HepG2 (cell line): Measurements from ENCODE around the gene PLEKHH3. TPM values are rescaled to one million over a fixed set of nuclear protein-coding genes. Genes with fewer than 3 reads are reported as not detected.
A peak's percentile ranks its signal among the peaks of the same experiment; 100 is the strongest.

Source experiments
- DNMT3B ChIP-seq: conservative IDR thresholded peaks from 2 replicates; pipeline ENCODE4 v1.6.1; 2016; ENCODE audit warnings: missing biosample characterization, control low read depth
- KLF12 ChIP-seq: sonication (generic); formaldehyde crosslinking; IDR thresholded peaks from 2 replicates; pipeline ENCODE4 v1.4.0; 2020; ENCODE audit warnings: missing genetic modification reagents, borderline replicate concordance
- MTF1 ChIP-seq: sonication (generic); formaldehyde crosslinking; IDR thresholded peaks from 2 replicates; pipeline ENCODE4 v1.5.0; 2020; ENCODE audit warnings: missing genetic modification reagents
- NFE2 ChIP-seq: sonication (generic); formaldehyde crosslinking; IDR thresholded peaks from 2 replicates; pipeline ENCODE4 v1.4.0; 2020; ENCODE audit warnings: missing genetic modification reagents
- ONECUT2 ChIP-seq: sonication (generic); formaldehyde crosslinking; IDR thresholded peaks from 2 replicates; pipeline ENCODE4 v1.4.0; 2020; ENCODE audit warnings: missing genetic modification reagents
- POLR2AphosphoS2 ChIP-seq: IDR thresholded peaks from 2 replicates; pipeline ENCODE4 v1.6.1; 2011; ENCODE audit warnings: low read depth, low read length, improper control_type of control experiment
- RFX5 ChIP-seq: IDR thresholded peaks from 2 replicates; pipeline ENCODE4 v1.6.1; 2011; ENCODE audit warnings: low read depth, low read length, improper control_type of control experiment
- RNF2 ChIP-seq: fragments of 450-650 bp; conservative IDR thresholded peaks from 2 replicates; pipeline ENCODE4 v1.6.1; 2016; ENCODE audit warnings: low read depth
- ZBTB21 ChIP-seq: sonication (generic); formaldehyde crosslinking; IDR thresholded peaks from 2 replicates; pipeline ENCODE4 v1.4.0; 2020; ENCODE audit warnings: missing genetic modification reagents
- ZFP36L2 ChIP-seq: sonication (generic); formaldehyde crosslinking; IDR thresholded peaks from 2 replicates; pipeline ENCODE4 v1.4.0; 2020; ENCODE audit warnings: missing genetic modification reagents
- ZNF234 ChIP-seq: sonication (generic); formaldehyde crosslinking; conservative IDR thresholded peaks from 2 replicates; pipeline ENCODE4 v1.5.1; 2020; ENCODE audit warnings: mild to moderate bottlenecking, missing genetic modification reagents
- ZNF331 ChIP-seq: sonication (generic); formaldehyde crosslinking; IDR thresholded peaks from 2 replicates; pipeline ENCODE4 v1.4.0; 2020; ENCODE audit warnings: missing genetic modification reagents
- polyA plus RNA-seq, 8 experiments: library from polyadenylated mRNA; depleted of rRNA in 3 of 8; stranded (reverse) in 7 of 8; unstranded in 1 of 8; fragments of >200 nt; fragmentation: Illumina TruSeq in 4 of 8; extraction: Trizol in 4 of 8; gene quantifications; 2 replicates each; pipeline versions ENCODE4 v1.2.1 to v1.2.3, GENCODE V29; 2011 to 2016; ENCODE audit warnings: low read depth in 4 of 8, missing spikeins in 1 of 8, mixed read lengths in 1 of 8; ENCODE audit not compliant: insufficient read depth in 1 of 8
- total RNA-seq, 5 experiments: library from RNA; depleted of rRNA; stranded (reverse); fragments of >200 nt; fragmentation: Illumina TruSeq; extraction: Trizol; gene quantifications; 2 replicates each; pipeline ENCODE4 v1.2.3, GENCODE V29; 2016; ENCODE audit warnings: low read depth in 1 of 5
- TF ChIP-seq, protein P1 (sequence below): sonication (generic); formaldehyde crosslinking; IDR thresholded peaks from 2 replicates; pipeline ENCODE4 v1.5.1; 2020; ENCODE audit warnings: mild to moderate bottlenecking, missing genetic modification reagents, borderline replicate concordance
- TF ChIP-seq, protein P2 (sequence below): IDR thresholded peaks from 2 replicates; pipeline ENCODE4 v1.6.1; 2018; ENCODE audit warnings: missing genetic modification reagents
- TF ChIP-seq, protein P3 (sequence below): sonication (generic); formaldehyde crosslinking; IDR thresholded peaks from 2 replicates; pipeline ENCODE4 v1.4.0; 2020; ENCODE audit warnings: mild to moderate bottlenecking, missing genetic modification reagents, borderline replicate concordance
- TF ChIP-seq, protein P4 (sequence below): IDR thresholded peaks from 2 replicates; pipeline ENCODE4 v1.6.1; 2016; ENCODE audit warnings: control low read depth

Gene PLEKHH3
- total and polyA plus RNA-seq, 2 of the 13 experiments (the other 11 are each of a cell fraction or from before 2014, with no cell fraction given) = 6.0 to 19.9 TPM

DNA sequence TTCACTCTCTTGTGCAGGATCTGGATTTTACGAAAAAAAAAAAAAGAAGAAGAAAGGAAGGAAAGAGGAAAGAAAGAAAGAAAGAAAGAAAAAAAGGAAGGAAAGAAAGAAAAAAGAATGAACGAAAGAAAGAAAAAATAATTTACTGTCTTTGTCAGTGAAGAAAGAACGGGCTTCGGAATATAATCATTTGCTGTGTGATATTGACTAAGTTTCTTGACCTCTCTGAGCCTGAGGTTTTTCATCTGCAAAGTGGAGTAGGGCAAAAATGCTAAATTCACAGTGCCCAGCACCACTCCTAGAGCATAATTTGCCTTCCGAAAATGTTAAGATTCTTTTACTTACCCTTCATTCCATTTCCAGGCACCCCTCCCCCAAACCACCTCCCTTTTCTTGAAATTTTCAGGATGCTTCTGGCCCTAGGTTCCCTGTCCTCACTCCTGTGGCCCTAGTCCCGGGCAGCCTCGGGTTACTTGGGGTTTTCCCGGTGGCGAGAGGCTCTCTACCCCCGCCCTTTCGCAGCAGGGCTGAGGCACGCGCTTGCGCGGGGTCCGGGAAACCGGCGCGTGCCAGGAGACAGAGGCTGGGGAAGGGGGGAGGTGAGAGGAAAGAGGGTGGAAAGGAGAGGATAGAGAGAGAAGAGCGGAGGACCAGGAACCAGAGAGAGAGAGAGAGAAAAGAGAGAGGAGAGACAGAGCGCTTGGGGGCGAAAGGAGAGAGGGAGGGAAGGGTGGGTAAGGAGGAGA, 5.4 kb upstream of the PLEKHH3 start, which contains the start of gene CNTNAP1 (continued):
- TF ChIP-seq, protein P1, sequence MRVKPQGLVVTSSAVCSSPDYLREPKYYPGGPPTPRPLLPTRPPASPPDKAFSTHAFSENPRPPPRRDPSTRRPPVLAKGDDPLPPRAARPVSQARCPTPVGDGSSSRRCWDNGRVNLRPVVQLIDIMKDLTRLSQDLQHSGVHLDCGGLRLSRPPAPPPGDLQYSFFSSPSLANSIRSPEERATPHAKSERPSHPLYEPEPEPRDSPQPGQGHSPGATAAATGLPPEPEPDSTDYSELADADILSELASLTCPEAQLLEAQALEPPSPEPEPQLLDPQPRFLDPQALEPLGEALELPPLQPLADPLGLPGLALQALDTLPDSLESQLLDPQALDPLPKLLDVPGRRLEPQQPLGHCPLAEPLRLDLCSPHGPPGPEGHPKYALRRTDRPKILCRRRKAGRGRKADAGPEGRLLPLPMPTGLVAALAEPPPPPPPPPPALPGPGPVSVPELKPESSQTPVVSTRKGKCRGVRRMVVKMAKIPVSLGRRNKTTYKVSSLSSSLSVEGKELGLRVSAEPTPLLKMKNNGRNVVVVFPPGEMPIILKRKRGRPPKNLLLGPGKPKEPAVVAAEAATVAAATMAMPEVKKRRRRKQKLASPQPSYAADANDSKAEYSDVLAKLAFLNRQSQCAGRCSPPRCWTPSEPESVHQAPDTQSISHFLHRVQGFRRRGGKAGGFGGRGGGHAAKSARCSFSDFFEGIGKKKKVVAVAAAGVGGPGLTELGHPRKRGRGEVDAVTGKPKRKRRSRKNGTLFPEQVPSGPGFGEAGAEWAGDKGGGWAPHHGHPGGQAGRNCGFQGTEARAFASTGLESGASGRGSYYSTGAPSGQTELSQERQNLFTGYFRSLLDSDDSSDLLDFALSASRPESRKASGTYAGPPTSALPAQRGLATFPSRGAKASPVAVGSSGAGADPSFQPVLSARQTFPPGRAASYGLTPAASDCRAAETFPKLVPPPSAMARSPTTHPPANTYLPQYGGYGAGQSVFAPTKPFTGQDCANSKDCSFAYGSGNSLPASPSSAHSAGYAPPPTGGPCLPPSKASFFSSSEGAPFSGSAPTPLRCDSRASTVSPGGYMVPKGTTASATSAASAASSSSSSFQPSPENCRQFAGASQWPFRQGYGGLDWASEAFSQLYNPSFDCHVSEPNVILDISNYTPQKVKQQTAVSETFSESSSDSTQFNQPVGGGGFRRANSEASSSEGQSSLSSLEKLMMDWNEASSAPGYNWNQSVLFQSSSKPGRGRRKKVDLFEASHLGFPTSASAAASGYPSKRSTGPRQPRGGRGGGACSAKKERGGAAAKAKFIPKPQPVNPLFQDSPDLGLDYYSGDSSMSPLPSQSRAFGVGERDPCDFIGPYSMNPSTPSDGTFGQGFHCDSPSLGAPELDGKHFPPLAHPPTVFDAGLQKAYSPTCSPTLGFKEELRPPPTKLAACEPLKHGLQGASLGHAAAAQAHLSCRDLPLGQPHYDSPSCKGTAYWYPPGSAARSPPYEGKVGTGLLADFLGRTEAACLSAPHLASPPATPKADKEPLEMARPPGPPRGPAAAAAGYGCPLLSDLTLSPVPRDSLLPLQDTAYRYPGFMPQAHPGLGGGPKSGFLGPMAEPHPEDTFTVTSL = no peak
- TF ChIP-seq, protein P2, sequence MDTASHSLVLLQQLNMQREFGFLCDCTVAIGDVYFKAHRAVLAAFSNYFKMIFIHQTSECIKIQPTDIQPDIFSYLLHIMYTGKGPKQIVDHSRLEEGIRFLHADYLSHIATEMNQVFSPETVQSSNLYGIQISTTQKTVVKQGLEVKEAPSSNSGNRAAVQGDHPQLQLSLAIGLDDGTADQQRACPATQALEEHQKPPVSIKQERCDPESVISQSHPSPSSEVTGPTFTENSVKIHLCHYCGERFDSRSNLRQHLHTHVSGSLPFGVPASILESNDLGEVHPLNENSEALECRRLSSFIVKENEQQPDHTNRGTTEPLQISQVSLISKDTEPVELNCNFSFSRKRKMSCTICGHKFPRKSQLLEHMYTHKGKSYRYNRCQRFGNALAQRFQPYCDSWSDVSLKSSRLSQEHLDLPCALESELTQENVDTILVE (CRISPR knock-in tag) = peak; percentile 73
- TF ChIP-seq KLF12 (CRISPR knock-in tag) (0 out of 2 replicates have a peak, but pooled peaks have one; percentile 61), ZNF331 (CRISPR knock-in tag) (peak; percentile 63; the same call in 1 of the 2 replicates), RNF2 (0 out of 2 replicates have a peak, but pooled peaks have one; percentile 56), ZNF234 (CRISPR knock-in tag) (no peak), RFX5 (no peak), ZFP36L2 (CRISPR knock-in tag) (no peak), MTF1 (CRISPR knock-in tag) (no peak), ZBTB21 (CRISPR knock-in tag) (no peak), ONECUT2 (CRISPR knock-in tag) (no peak), NFE2 (CRISPR knock-in tag) (no peak), DNMT3B (CRISPR knock-in tag) (peak; percentile 60; the same call in 1 of the 2 replicates), POLR2AphosphoS2 (no peak)
- TF ChIP-seq, protein P3, sequence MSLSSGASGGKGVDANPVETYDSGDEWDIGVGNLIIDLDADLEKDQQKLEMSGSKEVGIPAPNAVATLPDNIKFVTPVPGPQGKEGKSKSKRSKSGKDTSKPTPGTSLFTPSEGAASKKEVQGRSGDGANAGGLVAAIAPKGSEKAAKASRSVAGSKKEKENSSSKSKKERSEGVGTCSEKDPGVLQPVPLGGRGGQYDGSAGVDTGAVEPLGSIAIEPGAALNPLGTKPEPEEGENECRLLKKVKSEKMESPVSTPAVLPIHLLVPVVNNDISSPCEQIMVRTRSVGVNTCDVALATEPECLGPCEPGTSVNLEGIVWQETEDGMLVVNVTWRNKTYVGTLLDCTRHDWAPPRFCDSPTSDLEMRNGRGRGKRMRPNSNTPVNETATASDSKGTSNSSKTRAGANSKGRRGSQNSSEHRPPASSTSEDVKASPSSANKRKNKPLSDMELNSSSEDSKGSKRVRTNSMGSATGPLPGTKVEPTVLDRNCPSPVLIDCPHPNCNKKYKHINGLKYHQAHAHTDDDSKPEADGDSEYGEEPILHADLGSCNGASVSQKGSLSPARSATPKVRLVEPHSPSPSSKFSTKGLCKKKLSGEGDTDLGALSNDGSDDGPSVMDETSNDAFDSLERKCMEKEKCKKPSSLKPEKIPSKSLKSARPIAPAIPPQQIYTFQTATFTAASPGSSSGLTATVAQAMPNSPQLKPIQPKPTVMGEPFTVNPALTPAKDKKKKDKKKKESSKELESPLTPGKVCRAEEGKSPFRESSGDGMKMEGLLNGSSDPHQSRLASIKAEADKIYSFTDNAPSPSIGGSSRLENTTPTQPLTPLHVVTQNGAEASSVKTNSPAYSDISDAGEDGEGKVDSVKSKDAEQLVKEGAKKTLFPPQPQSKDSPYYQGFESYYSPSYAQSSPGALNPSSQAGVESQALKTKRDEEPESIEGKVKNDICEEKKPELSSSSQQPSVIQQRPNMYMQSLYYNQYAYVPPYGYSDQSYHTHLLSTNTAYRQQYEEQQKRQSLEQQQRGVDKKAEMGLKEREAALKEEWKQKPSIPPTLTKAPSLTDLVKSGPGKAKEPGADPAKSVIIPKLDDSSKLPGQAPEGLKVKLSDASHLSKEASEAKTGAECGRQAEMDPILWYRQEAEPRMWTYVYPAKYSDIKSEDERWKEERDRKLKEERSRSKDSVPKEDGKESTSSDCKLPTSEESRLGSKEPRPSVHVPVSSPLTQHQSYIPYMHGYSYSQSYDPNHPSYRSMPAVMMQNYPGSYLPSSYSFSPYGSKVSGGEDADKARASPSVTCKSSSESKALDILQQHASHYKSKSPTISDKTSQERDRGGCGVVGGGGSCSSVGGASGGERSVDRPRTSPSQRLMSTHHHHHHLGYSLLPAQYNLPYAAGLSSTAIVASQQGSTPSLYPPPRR (CRISPR knock-in tag) = no peak
- TF ChIP-seq, protein P4, sequence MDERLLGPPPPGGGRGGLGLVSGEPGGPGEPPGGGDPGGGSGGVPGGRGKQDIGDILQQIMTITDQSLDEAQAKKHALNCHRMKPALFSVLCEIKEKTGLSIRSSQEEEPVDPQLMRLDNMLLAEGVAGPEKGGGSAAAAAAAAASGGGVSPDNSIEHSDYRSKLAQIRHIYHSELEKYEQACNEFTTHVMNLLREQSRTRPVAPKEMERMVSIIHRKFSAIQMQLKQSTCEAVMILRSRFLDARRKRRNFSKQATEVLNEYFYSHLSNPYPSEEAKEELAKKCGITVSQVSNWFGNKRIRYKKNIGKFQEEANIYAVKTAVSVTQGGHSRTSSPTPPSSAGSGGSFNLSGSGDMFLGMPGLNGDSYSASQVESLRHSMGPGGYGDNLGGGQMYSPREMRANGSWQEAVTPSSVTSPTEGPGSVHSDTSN (CRISPR knock-in tag) = no peak
